Femur (tissue), 1 donor: ENCODE measurements around the gene AVP.
A peak's percentile ranks its signal among the peaks of the same experiment; 100 is the strongest.
"Not testable (repeated sequence)": the region's sequence is repeated elsewhere in the genome, so short reads cannot be mapped to it uniquely, and the experiment has no call there.

Source experiments
- DNase-seq: peaks from one replicate; pipeline ENCODE4 v3.0.0-alpha.2; 2017

AVP gene

GRCh38 chr20:3082955-3083952, 1.3 kb downstream of the AVP start:
- no peak for DNase-seq

DNA sequence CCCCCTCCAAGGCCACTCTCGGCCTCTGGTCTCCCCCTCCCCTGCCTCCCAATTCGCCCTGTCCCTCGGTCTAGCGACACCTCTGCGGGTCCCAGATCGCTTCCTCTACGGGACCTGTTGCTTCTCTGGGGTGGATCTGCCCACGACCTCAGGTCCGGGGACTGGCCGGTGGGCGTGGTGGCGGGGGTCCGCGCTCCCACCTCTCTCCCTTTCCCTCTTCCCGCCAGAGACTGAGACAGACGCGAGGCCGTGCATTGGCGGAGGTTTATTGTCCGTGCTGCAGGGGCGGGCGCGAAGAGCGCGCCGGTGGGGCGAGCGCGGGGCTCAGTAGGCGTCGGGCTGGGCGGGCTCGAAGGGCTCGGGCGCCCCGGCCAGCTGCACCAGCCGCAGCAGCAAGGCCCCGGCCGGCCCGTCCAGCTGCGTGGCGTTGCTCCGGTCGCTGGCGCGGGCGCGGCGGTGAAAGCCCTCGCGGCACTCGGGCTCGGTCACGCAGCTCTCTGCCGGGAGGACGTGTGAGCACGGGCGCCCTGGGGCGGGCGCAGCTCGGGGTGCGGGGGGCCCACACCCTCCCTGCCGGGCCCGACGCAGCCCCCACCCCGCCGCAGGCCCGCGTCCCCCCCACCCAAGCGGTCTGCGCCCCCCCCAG, 2.1 kb downstream of the AVP start:
- DNase-seq = peak; percentile 35

DNA sequence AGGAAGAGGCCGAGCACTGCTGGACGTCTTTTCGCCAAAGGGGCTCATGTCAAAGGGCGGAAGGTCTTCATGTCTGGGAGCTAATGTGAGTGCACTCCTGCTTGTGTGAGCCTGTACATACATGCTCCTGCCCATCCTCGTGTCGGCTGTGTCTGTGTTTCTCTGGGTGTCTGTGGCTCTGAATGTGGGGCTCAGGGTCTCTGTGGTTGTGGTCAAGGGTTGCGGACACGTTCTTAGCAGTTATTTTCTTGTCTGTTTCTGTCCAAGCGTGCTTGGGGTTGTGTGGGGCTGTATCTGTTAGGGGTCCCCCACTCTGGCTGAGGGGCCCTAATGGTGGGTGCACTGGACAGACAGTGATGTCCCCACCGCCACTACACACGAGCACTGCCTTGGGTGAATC, 2.9 kb downstream of the AVP start:
- DNase-seq = no peak

DNA sequence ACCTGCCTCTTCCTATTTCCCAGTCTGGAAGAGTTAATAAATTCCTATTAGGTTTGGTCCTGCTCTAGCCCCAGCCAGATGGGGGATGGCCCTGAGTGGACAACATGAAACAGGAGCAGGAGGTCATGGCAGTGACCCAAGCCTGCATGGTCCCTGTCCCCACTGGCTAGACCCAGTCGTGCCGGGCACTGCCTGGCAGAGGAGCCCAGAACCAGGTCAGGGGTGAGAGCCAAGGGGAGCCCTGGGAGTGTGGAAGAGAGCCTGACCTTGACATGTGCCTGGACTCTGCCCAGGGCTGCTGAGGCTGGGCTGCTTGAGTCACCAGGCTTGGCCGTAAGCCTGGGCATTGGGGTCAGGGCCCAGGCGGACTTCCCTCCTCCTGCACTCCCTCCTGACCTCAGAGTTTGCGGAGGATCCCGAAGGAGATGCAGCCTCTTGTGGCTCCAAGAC, 3.6 kb downstream of the AVP start:
- peak; percentile 22 for DNase-seq

- DNase-seq = no peak
Observed at GRCh38 chr20:3077618-3078134, 6.8 kb downstream of the AVP start.

- not testable (repeated sequence) for DNase-seq
Observed at GRCh38 chr20:3075315-3075714, 9.2 kb downstream of the AVP start.

GRCh38 chr20:3074812-3075211, 9.7 kb downstream of the AVP start:
- no peak for DNase-seq

DNA sequence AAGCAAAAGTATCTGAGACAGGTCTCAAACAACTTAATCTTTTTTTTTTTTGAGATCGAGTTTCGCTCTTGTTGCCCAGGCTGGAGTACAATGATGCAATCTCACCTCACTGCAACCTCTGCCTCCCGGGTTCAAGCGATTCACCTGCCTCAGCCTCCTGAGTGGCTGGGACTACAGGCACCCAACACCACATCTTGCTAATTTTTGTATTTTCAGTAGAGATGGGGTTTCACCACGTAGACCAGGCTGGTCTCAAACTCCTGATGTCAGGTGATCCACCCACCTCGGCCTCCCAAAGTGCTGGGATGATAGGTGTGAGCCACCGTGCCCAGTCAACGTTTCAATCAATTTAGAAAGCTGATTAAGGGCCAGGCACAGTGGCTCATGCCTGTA, 11.3 kb downstream of the AVP start:
- DNase-seq = not testable (repeated sequence)

GRCh38 chr20:3072530-3073250, 11.8 kb downstream of the AVP start:
- DNase-seq = no peak

DNA sequence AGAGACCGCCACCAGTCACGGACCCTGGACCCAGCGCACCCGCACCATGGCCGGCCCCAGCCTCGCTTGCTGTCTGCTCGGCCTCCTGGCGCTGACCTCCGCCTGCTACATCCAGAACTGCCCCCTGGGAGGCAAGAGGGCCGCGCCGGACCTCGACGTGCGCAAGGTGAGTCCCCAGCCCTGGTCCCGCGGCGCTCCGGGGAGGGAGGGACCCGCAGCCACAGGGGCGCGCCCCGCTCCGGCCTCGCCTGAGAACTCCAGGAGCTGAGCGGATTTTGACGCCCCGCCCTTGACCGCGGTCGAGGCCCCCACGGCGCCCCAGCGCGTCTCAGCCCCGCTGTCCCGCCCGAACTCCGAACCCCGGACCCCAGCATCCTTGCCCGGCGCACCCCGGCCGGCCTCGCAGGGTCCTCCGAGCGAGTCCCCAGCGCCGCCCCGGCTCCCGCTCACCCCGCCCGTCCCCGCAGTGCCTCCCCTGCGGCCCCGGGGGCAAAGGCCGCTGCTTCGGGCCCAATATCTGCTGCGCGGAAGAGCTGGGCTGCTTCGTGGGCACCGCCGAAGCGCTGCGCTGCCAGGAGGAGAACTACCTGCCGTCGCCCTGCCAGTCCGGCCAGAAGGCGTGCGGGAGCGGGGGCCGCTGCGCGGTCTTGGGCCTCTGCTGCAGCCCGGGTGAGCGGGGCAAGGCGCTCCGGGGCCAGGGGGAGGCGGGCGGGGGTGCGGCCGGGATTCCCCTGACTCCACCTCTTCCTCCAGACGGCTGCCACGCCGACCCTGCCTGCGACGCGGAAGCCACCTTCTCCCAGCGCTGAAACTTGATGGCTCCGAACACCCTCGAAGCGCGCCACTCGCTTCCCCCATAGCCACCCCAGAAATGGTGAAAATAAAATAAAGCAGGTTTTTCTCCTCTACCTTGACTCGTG, 12.7 kb downstream of the AVP start, which contains the start of gene OXT:
Gene OXT (plus strand): TSS at position 11 of the 920 bp plus-strand sequence. CDS start 36 bp downstream, at position 47.
- peak; percentile 69 for DNase-seq

- no peak for DNase-seq
Observed at GRCh38 chr20:3071266-3071609, 13.3 kb downstream of the AVP start.

GRCh38 chr20:3070725-3071124, 13.8 kb downstream of the AVP start:
- DNase-seq = no peak

GRCh38 chr20:3068986-3069900, 15.3 kb downstream of the AVP start:
- DNase-seq = no peak

DNA sequence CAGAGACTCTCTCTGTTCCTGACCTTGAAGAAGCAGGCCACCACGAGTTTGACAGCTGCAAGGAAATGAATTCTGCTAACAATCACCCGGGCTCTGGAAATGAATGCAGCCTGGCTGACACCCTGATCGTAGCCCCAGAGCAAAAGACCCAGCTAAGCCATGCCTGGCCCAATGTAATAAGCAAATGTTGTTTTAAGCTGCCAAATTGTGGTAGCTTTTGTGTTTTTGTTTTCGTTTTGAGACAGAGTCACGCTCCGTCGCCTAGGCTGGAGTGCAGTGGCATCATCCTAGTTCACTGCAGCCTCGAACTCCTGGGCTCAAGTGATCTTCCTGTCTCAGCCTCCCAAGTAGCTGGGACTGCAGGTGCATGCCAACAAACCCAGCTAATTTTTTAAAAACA, 16.4 kb downstream of the AVP start:
- no peak for DNase-seq

DNA sequence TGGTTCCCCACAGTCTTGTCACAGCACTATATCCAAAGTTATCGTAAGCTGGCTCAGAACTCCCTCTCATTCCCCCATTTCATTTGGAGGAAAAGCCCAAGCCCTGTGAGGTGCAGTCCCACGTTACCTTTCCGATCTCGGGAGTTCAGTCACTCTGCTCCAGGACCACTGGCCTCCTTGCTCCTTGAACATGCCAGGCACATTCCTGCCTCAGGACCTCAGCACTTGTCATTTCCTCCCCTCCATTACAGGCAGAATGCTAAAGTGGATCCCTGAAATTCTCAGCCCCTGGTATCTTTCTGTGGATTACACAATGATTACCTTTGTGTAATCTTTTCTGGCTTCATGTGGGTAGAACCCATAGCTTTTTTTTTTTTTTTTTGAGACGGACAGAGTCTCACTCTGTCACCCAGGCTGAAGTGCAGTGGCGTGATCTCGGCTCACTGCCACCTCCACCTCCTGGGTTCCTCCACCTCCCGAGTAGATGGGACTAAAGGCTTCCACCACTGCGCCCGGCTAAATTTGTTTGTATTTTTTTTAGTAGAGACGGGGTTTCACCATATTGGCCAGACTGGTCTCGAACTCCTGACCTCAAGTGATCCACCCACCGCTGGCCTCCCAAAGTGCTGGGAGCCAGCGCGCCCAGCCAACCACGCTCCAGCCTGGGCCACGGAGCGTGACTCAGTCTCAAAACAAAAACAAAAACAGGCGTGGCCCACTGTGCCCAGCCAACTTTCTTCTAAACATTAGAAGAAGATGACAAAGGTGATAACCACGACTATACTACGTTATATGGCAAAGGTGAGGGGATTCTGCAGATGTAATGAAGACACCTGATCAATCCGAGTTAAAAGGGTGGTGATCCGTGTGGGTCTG, 17.1 kb downstream of the AVP start:
- DNase-seq = no peak

DNA sequence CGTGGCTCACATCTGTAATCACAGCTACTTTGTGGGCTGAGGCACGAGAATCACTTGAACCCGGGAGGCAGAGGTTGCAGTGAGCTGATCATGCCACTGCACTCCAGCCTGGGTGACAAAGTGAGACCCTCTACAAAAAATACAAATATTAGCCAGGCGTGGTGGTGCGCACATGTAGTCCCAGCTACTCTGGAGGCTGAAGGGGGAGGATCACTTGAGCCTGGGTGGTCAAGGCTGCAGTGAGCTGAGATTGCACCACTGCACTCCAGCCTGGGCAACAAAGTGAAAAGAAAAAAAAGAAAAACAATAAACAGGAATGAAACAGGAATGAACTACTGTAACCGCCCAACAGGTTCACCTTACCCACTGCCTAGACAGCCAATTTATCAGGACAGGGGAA, 20.4 kb downstream of the AVP start:
- not testable (repeated sequence) for DNase-seq

- no peak for DNase-seq
Observed at GRCh38 chr20:3059489-3059888, 25.0 kb downstream of the AVP start.

- no peak for DNase-seq
Observed at GRCh38 chr20:3051385-3052019, 33.0 kb downstream of the AVP start.
